GM23338 (cell line): ENCODE results near the gene CCDC201.

ENCODE experiments used
- CREB1 ChIP-seq: fragments of 250-450 bp; sonication (Bioruptor Pico); IDR thresholded peaks from 2 replicates; pipeline ENCODE4 v1.5.0; 2020; ENCODE audit warnings: low read depth, mild to moderate bottlenecking, moderate library complexity
- CTCF ChIP-seq, 2 experiments: fragments of 200-600 bp in 1 of 2; sonication (generic) in 1 of 2; conservative IDR thresholded peaks; 2 replicates each; pipeline versions ENCODE4 v1.5.1 to v1.6.1; 2016 to 2017; ENCODE audit warnings: antibody characterized with exemption in 2 of 2, low read depth in 2 of 2, mild to moderate bottlenecking in 2 of 2, moderate library complexity in 1 of 2
- EZH2 ChIP-seq: fragments of 200-600 bp; sonication (generic); IDR thresholded peaks from one replicate; pipeline ENCODE4 v1.8.0; 2017; ENCODE audit warnings: antibody characterized with exemption, mild to moderate bottlenecking, low read depth; ENCODE audit not compliant: unreplicated experiment
- EZH2phosphoT487 ChIP-seq: fragments of 200-600 bp; sonication (generic); IDR thresholded peaks from one replicate; pipeline ENCODE4 v1.8.1; 2018; ENCODE audit warnings: antibody characterized with exemption; ENCODE audit not compliant: unreplicated experiment
- ZNF331 ChIP-seq: fragments of 250-450 bp; sonication (Bioruptor Pico); IDR thresholded peaks from 2 replicates; pipeline ENCODE4 v1.5.0; 2020; ENCODE audit warnings: low read depth, mild to moderate bottlenecking, moderate library complexity
- TF ChIP-seq, protein P1 (sequence below): IDR thresholded peaks from one replicate; pipeline ENCODE4 v1.6.1; 2018; ENCODE audit warnings: antibody characterized with exemption; ENCODE audit not compliant: unreplicated experiment

DNA sequence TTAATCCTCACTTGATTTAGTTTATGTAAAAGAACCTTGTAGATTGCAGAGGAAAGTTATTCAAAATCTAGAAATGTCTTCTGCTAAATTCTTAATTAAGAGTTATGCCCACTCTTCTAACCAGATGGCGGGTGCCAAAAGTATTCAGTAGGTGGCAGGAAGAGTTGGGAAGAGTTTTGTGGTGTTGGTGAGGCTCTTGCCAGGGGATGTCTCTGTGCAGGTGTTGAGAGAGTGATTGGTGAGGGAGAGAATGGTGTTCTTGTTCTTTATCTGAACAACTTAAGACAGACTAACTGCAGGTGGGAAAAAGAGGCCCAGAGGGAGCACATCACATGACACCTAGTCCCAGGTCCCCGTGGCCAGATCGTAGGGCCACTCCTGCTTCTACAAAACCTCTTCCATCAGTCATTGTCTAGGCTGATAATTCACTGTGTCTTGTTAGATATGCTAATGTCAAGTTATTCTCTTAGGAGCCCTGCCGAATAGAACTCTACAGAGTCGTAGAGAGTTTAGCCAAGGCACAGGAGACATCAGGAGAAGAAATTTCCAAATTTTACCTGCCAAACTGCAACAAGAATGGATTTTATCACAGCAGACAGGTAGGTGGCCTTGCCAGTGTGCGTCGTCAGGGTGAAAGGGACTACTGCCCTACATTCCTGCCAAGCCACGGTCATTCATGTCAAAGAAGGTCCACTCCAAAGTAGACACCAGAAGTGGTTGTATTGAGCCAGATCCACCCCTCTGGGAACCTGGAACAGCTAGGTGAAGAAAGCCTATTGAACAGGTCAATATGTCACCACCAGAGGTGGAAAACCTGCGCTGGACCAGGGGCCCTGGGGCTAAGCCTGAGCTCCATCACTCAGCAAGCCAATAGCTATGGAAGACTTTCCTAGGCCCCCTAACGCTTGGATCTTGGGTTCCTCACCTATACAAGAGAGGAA lies 18.9 kb upstream of the CCDC201 start:
- TF ChIP-seq CTCF (conservative IDR thresholded peaks at IDR 0.05; ENCODE audit: low read depth in 2 of 2), result no peak
- TF ChIP-seq EZH2, result no peak
- TF ChIP-seq, protein P1, sequence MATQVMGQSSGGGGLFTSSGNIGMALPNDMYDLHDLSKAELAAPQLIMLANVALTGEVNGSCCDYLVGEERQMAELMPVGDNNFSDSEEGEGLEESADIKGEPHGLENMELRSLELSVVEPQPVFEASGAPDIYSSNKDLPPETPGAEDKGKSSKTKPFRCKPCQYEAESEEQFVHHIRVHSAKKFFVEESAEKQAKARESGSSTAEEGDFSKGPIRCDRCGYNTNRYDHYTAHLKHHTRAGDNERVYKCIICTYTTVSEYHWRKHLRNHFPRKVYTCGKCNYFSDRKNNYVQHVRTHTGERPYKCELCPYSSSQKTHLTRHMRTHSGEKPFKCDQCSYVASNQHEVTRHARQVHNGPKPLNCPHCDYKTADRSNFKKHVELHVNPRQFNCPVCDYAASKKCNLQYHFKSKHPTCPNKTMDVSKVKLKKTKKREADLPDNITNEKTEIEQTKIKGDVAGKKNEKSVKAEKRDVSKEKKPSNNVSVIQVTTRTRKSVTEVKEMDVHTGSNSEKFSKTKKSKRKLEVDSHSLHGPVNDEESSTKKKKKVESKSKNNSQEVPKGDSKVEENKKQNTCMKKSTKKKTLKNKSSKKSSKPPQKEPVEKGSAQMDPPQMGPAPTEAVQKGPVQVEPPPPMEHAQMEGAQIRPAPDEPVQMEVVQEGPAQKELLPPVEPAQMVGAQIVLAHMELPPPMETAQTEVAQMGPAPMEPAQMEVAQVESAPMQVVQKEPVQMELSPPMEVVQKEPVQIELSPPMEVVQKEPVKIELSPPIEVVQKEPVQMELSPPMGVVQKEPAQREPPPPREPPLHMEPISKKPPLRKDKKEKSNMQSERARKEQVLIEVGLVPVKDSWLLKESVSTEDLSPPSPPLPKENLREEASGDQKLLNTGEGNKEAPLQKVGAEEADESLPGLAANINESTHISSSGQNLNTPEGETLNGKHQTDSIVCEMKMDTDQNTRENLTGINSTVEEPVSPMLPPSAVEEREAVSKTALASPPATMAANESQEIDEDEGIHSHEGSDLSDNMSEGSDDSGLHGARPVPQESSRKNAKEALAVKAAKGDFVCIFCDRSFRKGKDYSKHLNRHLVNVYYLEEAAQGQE, result no peak
- no peak for TF ChIP-seq EZH2phosphoT487
- no peak for TF ChIP-seq ZNF331 (CRISPR knock-in tag)
- TF ChIP-seq CREB1, result no peak
